ENCODE measurements around the gene USP48. TPM values are rescaled to one million over a fixed set of nuclear protein-coding genes. Genes with fewer than 3 reads are reported as not detected.
A peak's percentile ranks its signal among the peaks of the same experiment; 100 is the strongest.

Gene USP48
- total and polyA plus RNA-seq, 10 of the 15 experiments (the other 5 are each of a cell fraction or from before 2014, with no cell fraction given) = 21.2 to 115 (median 75.5) TPM

DNA sequence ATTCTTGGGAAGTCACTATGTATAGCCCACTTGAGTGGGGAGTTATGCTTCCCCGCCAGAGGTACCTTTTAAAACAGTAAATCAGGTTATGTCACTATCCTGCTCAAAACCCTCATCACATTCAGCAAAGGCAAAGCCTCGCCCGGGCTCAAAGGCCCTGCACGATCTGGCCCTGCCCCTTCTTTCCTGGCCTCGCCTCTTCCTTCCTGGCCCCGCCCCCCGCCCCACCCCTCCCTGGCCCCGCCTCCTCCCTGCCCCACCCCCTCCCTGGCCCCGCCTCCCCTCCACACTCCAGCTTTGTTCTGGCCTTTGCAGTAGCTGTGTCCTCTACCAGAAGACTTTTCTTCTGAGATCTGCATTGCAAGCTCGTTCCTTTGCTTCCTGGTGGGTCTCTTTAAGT, 35.7 kb upstream of the USP48 start:
- Histone ChIP-seq H3K4me3 (no peak overlapping the region), H4K20me1 (ENCODE audit: control insufficient read depth, insufficient read depth) (no peaks in the 10 kb centered on the region), H3K36me3 (ENCODE audit: control insufficient read depth in 2 of 2, insufficient read depth in 2 of 2, low read length in 1 of 2) (no peaks in the 10 kb centered on the region), H3K79me2 (ENCODE audit: control insufficient read depth, insufficient read depth, low read length) (no peaks in the 10 kb centered on the region), H3K4me1 (ENCODE audit: control insufficient read depth, insufficient read depth, low read length) (no peaks in the 10 kb centered on the region), H3K27me3 (replicated peaks in 1 of 2; ENCODE audit: control insufficient read depth in 2 of 2, insufficient read depth in 2 of 2, low read length in 1 of 2) (no peaks in the 10 kb centered on the region; a peak in 1 of 4 replicates), H3K4me2 (ENCODE audit: control insufficient read depth, insufficient read depth) (no peak overlapping the region), H3K27ac (ENCODE audit: control insufficient read depth, insufficient read depth) (no peak overlapping the region), H3K9ac (ENCODE audit: control insufficient read depth, insufficient read depth, low read length) (no peak overlapping the region), H2AFZ (ENCODE audit: control insufficient read depth, low read depth, low read length) (no peak overlapping the region), H3K9me3 (replicated peaks; ENCODE audit: control insufficient read depth, insufficient read depth, low read length) (no peaks in the 10 kb centered on the region)
- SMC1A ChIA-PET (ENCODE audit: uncharacterized antibody, unreplicated experiment) = no interaction called here
- FAIRE-seq (no peak), DNase-seq (ENCODE audit: low read depth, low spot score) (no peak), ATAC-seq (peak; percentile 70)
- RAD21 ChIA-PET (ENCODE audit: unreplicated experiment) = no interaction called here
- no TSS peak for BruUV-seq (replicated peaks)
- POLR2A ChIA-PET = no interaction called here
- 4% methylated on average over 5 of the region's 10 CpGs for WGBS (ENCODE audit: insufficient coverage, insufficient replicate concordance, low lambda C conversion rate, missing lambda C conversion rate)
- CTCF ChIA-PET = no interaction called here
- intact Hi-C loops (cut with micrococcal nuclease; ENCODE audit: unreplicated experiment) = no loop called here
- no peak for TF ChIP-seq NR2C2 (IDR thresholded peaks at IDR 0.05; ENCODE audit: borderline replicate concordance, control insufficient read depth, insufficient read length, low read depth)
- TF ChIP-seq SPI1 (IDR thresholded peaks at IDR 0.05; ENCODE audit: borderline replicate concordance, insufficient read depth, low read depth, low read length) = no peak
- TF ChIP-seq KLF5 (IDR thresholded peaks at IDR 0.05; ENCODE audit: partially characterized antibody) = no peak
- TF ChIP-seq, protein P1, sequence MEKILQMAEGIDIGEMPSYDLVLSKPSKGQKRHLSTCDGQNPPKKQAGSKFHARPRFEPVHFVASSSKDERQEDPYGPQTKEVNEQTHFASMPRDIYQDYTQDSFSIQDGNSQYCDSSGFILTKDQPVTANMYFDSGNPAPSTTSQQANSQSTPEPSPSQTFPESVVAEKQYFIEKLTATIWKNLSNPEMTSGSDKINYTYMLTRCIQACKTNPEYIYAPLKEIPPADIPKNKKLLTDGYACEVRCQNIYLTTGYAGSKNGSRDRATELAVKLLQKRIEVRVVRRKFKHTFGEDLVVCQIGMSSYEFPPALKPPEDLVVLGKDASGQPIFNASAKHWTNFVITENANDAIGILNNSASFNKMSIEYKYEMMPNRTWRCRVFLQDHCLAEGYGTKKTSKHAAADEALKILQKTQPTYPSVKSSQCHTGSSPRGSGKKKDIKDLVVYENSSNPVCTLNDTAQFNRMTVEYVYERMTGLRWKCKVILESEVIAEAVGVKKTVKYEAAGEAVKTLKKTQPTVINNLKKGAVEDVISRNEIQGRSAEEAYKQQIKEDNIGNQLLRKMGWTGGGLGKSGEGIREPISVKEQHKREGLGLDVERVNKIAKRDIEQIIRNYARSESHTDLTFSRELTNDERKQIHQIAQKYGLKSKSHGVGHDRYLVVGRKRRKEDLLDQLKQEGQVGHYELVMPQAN (conservative IDR thresholded peaks at IDR 0.05) = no peak
- no peak for TF ChIP-seq TCF7 (IDR thresholded peaks at IDR 0.05; ENCODE audit: borderline replicate concordance)
- no peak for TF ChIP-seq BMI1 (IDR thresholded peaks at IDR 0.05; ENCODE audit: borderline replicate concordance)
- no peak for TF ChIP-seq KAT2A (conservative IDR thresholded peaks at IDR 0.05; ENCODE audit: control insufficient read depth, low read depth, low read length)
- TF ChIP-seq TBL1XR1 (IDR thresholded peaks at IDR 0.05; ENCODE audit: low read depth, low read length) = no peak
- TF ChIP-seq STAT3 (IDR thresholded peaks at IDR 0.05; ENCODE audit: low read depth, low read length) = no peak
- TF ChIP-seq, protein P2, sequence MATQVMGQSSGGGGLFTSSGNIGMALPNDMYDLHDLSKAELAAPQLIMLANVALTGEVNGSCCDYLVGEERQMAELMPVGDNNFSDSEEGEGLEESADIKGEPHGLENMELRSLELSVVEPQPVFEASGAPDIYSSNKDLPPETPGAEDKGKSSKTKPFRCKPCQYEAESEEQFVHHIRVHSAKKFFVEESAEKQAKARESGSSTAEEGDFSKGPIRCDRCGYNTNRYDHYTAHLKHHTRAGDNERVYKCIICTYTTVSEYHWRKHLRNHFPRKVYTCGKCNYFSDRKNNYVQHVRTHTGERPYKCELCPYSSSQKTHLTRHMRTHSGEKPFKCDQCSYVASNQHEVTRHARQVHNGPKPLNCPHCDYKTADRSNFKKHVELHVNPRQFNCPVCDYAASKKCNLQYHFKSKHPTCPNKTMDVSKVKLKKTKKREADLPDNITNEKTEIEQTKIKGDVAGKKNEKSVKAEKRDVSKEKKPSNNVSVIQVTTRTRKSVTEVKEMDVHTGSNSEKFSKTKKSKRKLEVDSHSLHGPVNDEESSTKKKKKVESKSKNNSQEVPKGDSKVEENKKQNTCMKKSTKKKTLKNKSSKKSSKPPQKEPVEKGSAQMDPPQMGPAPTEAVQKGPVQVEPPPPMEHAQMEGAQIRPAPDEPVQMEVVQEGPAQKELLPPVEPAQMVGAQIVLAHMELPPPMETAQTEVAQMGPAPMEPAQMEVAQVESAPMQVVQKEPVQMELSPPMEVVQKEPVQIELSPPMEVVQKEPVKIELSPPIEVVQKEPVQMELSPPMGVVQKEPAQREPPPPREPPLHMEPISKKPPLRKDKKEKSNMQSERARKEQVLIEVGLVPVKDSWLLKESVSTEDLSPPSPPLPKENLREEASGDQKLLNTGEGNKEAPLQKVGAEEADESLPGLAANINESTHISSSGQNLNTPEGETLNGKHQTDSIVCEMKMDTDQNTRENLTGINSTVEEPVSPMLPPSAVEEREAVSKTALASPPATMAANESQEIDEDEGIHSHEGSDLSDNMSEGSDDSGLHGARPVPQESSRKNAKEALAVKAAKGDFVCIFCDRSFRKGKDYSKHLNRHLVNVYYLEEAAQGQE (IDR thresholded peaks at IDR 0.05; ENCODE audit: low read depth, low read length) = no peak
- TF ChIP-seq SIN3A (IDR thresholded peaks at IDR 0.05; ENCODE audit: low read depth, low read length) = no peak
- TF ChIP-seq PAX8 (IDR thresholded peaks at IDR 0.05) = no peak
- TF ChIP-seq FOXK2 (IDR thresholded peaks at IDR 0.05) = no peak
- TF ChIP-seq, protein P3, sequence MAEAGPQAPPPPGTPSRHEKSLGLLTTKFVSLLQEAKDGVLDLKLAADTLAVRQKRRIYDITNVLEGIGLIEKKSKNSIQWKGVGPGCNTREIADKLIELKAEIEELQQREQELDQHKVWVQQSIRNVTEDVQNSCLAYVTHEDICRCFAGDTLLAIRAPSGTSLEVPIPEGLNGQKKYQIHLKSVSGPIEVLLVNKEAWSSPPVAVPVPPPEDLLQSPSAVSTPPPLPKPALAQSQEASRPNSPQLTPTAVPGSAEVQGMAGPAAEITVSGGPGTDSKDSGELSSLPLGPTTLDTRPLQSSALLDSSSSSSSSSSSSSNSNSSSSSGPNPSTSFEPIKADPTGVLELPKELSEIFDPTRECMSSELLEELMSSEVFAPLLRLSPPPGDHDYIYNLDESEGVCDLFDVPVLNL (IDR thresholded peaks at IDR 0.05; ENCODE audit: low read depth, low read length) = no peak
- TF ChIP-seq BCL11A (IDR thresholded peaks at IDR 0.05; ENCODE audit: low read depth, low read length) = no peak
- TF ChIP-seq JUNB (IDR thresholded peaks at IDR 0.05) = no peak
- in situ Hi-C loops (cut with MboI) = no loop called here

Measured in GM12878 (cell line).